H9 (cell line): Measurements from ENCODE around the gene SLC22A17. TPM values are rescaled to one million over a fixed set of nuclear protein-coding genes. Genes with fewer than 3 reads are reported as not detected.

ENCODE experiments used
- DNase-seq: peaks from one replicate; pipeline ENCODE4 v3.0.0-alpha.2; 2017
- H2AFZ ChIP-seq: one replicate; pipeline ENCODE4 v1.6.1; 2013; ENCODE audit warnings: mild to moderate bottlenecking, low read length, control low read depth, moderate library complexity
- H2AK5ac ChIP-seq: 2 replicates; pipeline ENCODE4 v1.6.1; 2013; ENCODE audit warnings: low read length, control low read depth, mixed read lengths; ENCODE audit not compliant: insufficient read length
- H2BK120ac ChIP-seq: one replicate; pipeline ENCODE4 v1.6.1; 2013; ENCODE audit warnings: low read depth, mild to moderate bottlenecking, low read length, control low read depth, inconsistent platforms; ENCODE audit not compliant: poor library complexity, severe bottlenecking
- H2BK12ac ChIP-seq: 2 replicates; pipeline ENCODE4 v1.6.1; 2013; ENCODE audit warnings: low read length, control low read depth, mixed read lengths, low read depth; ENCODE audit not compliant: insufficient read length
- H2BK15ac ChIP-seq: 2 replicates; pipeline ENCODE4 v1.6.1; 2013; ENCODE audit warnings: low read depth, low read length, control low read depth
- H2BK20ac ChIP-seq: one replicate; pipeline ENCODE4 v1.6.1; 2013; ENCODE audit warnings: low read depth, mild to moderate bottlenecking, low read length, control low read depth, inconsistent platforms; ENCODE audit not compliant: poor library complexity, severe bottlenecking
- H2BK5ac ChIP-seq: 2 replicates; pipeline ENCODE4 v1.6.1; 2013; ENCODE audit warnings: low read length, control low read depth, mixed read lengths; ENCODE audit not compliant: insufficient read length
- H3K14ac ChIP-seq: 2 replicates; pipeline ENCODE4 v1.6.1; 2013; ENCODE audit warnings: low read length, control low read depth; ENCODE audit not compliant: insufficient read depth
- H3K18ac ChIP-seq: 2 replicates; pipeline ENCODE4 v1.6.1; 2013; ENCODE audit warnings: low read depth, mild to moderate bottlenecking, mixed read lengths, low read length, control low read depth; ENCODE audit not compliant: insufficient read length
- H3K23ac ChIP-seq: 2 replicates; pipeline ENCODE4 v1.6.1; 2013; ENCODE audit warnings: low read length, control low read depth, mixed read lengths, low read depth; ENCODE audit not compliant: insufficient read length
- H3K23me2 ChIP-seq: 2 replicates; pipeline ENCODE4 v1.6.1; 2013; ENCODE audit warnings: low read depth, mild to moderate bottlenecking, mixed read lengths, low read length, control low read depth; ENCODE audit not compliant: insufficient read length, poor library complexity, severe bottlenecking
- H3K27ac ChIP-seq: 2 replicates; pipeline ENCODE4 v1.5.1; 2013; ENCODE audit warnings: low read length, control low read depth, mixed read lengths, low read depth; ENCODE audit not compliant: insufficient read length
- H3K27me3 ChIP-seq: 2 replicates; pipeline ENCODE4 v1.6.1; 2013; ENCODE audit warnings: low read length, control low read depth, inconsistent platforms; ENCODE audit not compliant: insufficient read depth
- H3K4ac ChIP-seq: 2 replicates; pipeline ENCODE4 v1.6.1; 2013; ENCODE audit warnings: low read depth, mild to moderate bottlenecking, control low read depth, inconsistent platforms, low read length, moderate library complexity
- H3K4me1 ChIP-seq: 2 replicates; pipeline ENCODE4 v1.6.1; 2013; ENCODE audit warnings: low read length, control low read depth, inconsistent platforms; ENCODE audit not compliant: insufficient read depth
- H3K4me2 ChIP-seq: 2 replicates; pipeline ENCODE4 v1.6.1; 2013; ENCODE audit warnings: low read length, control low read depth, mixed read lengths; ENCODE audit not compliant: insufficient read length, insufficient read depth
- H3K56ac ChIP-seq: 2 replicates; pipeline ENCODE4 v1.6.1; 2013; ENCODE audit warnings: low read depth, mild to moderate bottlenecking, mixed read lengths, low read length, control low read depth; ENCODE audit not compliant: insufficient read length
- H3K79me1 ChIP-seq: 2 replicates; pipeline ENCODE4 v1.6.1; 2013; ENCODE audit warnings: low read depth, mild to moderate bottlenecking, moderate library complexity, low read length, control low read depth, inconsistent platforms; ENCODE audit not compliant: insufficient read depth, poor library complexity, severe bottlenecking
- H3K79me2 ChIP-seq: 2 replicates; pipeline ENCODE4 v1.6.1; 2013; ENCODE audit warnings: low read length, control low read depth, inconsistent platforms; ENCODE audit not compliant: insufficient read depth
- H3K9ac ChIP-seq: 2 replicates; pipeline ENCODE4 v1.6.1; 2013; ENCODE audit warnings: low read length, control low read depth, mixed read lengths; ENCODE audit not compliant: insufficient read length; ENCODE audit errors: extremely low read depth
- H3K9me3 ChIP-seq: one replicate; pipeline ENCODE4 v1.6.1; 2013; ENCODE audit warnings: low read depth, low read length, inconsistent platforms; ENCODE audit not compliant: control insufficient read depth
- H3T11ph ChIP-seq: one replicate; pipeline ENCODE4 v1.6.1; 2013; ENCODE audit warnings: mild to moderate bottlenecking, low read length, control low read depth, inconsistent platforms
- H4K20me1 ChIP-seq: one replicate; pipeline ENCODE4 v1.6.1; 2013; ENCODE audit not compliant: control insufficient read depth, insufficient read length, insufficient read depth
- H4K5ac ChIP-seq: 2 replicates; pipeline ENCODE4 v1.6.1; 2013; ENCODE audit warnings: low read depth, mild to moderate bottlenecking, mixed read lengths, low read length, control low read depth; ENCODE audit not compliant: insufficient read length
- H4K8ac ChIP-seq: replicated peaks from 2 replicates; pipeline ENCODE4 v1.6.1; 2013; ENCODE audit warnings: low read length, control low read depth, mixed read lengths, low read depth; ENCODE audit not compliant: insufficient read length
- H4K91ac ChIP-seq: 2 replicates; pipeline ENCODE4 v1.6.1; 2013; ENCODE audit warnings: low read depth, mild to moderate bottlenecking, moderate library complexity, mixed read lengths, low read length, control low read depth; ENCODE audit not compliant: insufficient read length
- H3K27ac Mint-ChIP-seq, 3 experiments: 2 replicates in 2 of 3; 3 replicates in 1 of 3; pipeline ENCODE4 v1.8.0; 2020 to 2021; ENCODE audit warnings: mixed read lengths in 3 of 3, mild to moderate bottlenecking in 1 of 3, moderate library complexity in 1 of 3
- H3K27me3 Mint-ChIP-seq: 2 replicates; pipeline ENCODE4 v1.8.0; 2021; ENCODE audit warnings: low read depth, mild to moderate bottlenecking, moderate library complexity, mixed read lengths
- H3K36me3 Mint-ChIP-seq, 3 experiments: 2 replicates in 2 of 3; 3 replicates in 1 of 3; pipeline ENCODE4 v1.8.0; 2020 to 2021; ENCODE audit warnings: low read depth in 3 of 3, mixed read lengths in 3 of 3; ENCODE audit not compliant: insufficient read depth in 1 of 3
- H3K4me1 Mint-ChIP-seq, 2 experiments: 2 replicates each; pipeline ENCODE4 v1.8.0; 2020; ENCODE audit warnings: mixed read lengths in 2 of 2
- H3K4me3 Mint-ChIP-seq, 2 experiments: 2 replicates in 1 of 2; 3 replicates in 1 of 2; pipeline ENCODE4 v1.8.0; 2020 to 2021; ENCODE audit warnings: mild to moderate bottlenecking in 2 of 2, mixed read lengths in 2 of 2, moderate library complexity in 1 of 2
- H3K9me3 Mint-ChIP-seq, 2 experiments: 2 replicates in 1 of 2; 3 replicates in 1 of 2; pipeline ENCODE4 v1.8.0; 2020; ENCODE audit warnings: mild to moderate bottlenecking in 2 of 2, mixed read lengths in 2 of 2, moderate library complexity in 1 of 2
- CTCF ChIP-seq: fragments of 200-600 bp; sonication (generic); conservative IDR thresholded peaks from 3 replicates; pipeline ENCODE4 v1.8.0; 2021; ENCODE audit warnings: antibody characterized with exemption, mild to moderate bottlenecking
- WGBS: extraction: QIAGEN DNeasy Blood & Tissue Kit; methylation state at CpG from one replicate; pipeline ENCODE4 v1.1.7; 2013; ENCODE audit warnings: missing lambda C conversion rate, low lambda C conversion rate, mixed read lengths; ENCODE audit not compliant: insufficient read length; ENCODE audit errors: extremely low coverage; 5-methylcytosine and 5-hydroxymethylcytosine counted together
- total RNA-seq: library from RNA; stranded (reverse); gene quantifications from 2 replicates; pipeline ENCODE4 v1.2.1, GENCODE V29; 2021

SLC22A17 gene
- total RNA-seq, 1 experiment from 2014 or later, result 33.0 TPM

GRCh38 chr14:23300687-23301223 is 51.9 kb downstream of the SLC22A17 start:
- H3K4ac ChIP-seq, result no peak overlapping the region
- Mint-ChIP-seq H3K27me3 (peaks cover 69% of the 10 kb centered on the region), H3K27ac (peak overlapping the region in 1 of 3 experiments; percentile 97; a peak in 1 of 7 replicates), H3K4me1 (peaks cover 11 to 20% of the 10 kb centered on the region in 2 experiments), H3K36me3 (peaks cover 0 to 10% (median 0%) of the 10 kb centered on the region in 3 experiments; a peak in 1 of 7 replicates), H3K4me3 (peak overlapping the region; percentile 84 to 89), H3K9me3 (no peaks in the 10 kb centered on the region)
- H3K79me2 ChIP-seq, result no peaks in the 10 kb centered on the region
- H2BK5ac ChIP-seq, result no peak overlapping the region
- H4K91ac ChIP-seq, result no peak overlapping the region
- no peak for TF ChIP-seq CTCF
- no peaks in the 10 kb centered on the region for H3K79me1 ChIP-seq
- no peak overlapping the region for H3T11ph ChIP-seq
- H2BK120ac ChIP-seq, result no peak overlapping the region
- peaks cover 20% of the 10 kb centered on the region for H3K27me3 ChIP-seq
- peak overlapping the region; percentile 21 for H3K9ac ChIP-seq
- no peak overlapping the region for H2AK5ac ChIP-seq
- no peaks in the 10 kb centered on the region for H3K9me3 ChIP-seq
- no peak overlapping the region for H3K14ac ChIP-seq
- no peak overlapping the region for H4K5ac ChIP-seq
- WGBS, result no CpG with 5 or more reads among the region's 13 CpGs
- H3K23me2 ChIP-seq, result peaks cover 17% of the 10 kb centered on the region
- H3K23ac ChIP-seq, result no peak overlapping the region
- no peak overlapping the region for H3K56ac ChIP-seq
- H3K27ac ChIP-seq, result no peak overlapping the region
- H3K18ac ChIP-seq, result no peak overlapping the region
- no peaks in the 10 kb centered on the region for H3K4me1 ChIP-seq
- DNase-seq, result no peak
- H4K20me1 ChIP-seq, result no peaks in the 10 kb centered on the region
- H2BK20ac ChIP-seq, result no peak overlapping the region
- H2BK15ac ChIP-seq, result no peak overlapping the region
- H3K4me2 ChIP-seq, result peak overlapping the region; percentile 84
- H4K8ac ChIP-seq, result no peak overlapping the region
- no peak overlapping the region for H2AFZ ChIP-seq
- H2BK12ac ChIP-seq, result no peak overlapping the region
